Activated effector memory CD4-positive, alpha-beta T cell treated with anti-CD3 and anti-CD28 coated beads, Interleukin-2, amount 50 U/mL, for 16 hours (primary cell): ENCODE results near the gene JUP.

ENCODE experiments used
- DNase-seq: peaks from one replicate; pipeline ENCODE4 v3.0.0-alpha.2; 2020

Gene JUP

DNA sequence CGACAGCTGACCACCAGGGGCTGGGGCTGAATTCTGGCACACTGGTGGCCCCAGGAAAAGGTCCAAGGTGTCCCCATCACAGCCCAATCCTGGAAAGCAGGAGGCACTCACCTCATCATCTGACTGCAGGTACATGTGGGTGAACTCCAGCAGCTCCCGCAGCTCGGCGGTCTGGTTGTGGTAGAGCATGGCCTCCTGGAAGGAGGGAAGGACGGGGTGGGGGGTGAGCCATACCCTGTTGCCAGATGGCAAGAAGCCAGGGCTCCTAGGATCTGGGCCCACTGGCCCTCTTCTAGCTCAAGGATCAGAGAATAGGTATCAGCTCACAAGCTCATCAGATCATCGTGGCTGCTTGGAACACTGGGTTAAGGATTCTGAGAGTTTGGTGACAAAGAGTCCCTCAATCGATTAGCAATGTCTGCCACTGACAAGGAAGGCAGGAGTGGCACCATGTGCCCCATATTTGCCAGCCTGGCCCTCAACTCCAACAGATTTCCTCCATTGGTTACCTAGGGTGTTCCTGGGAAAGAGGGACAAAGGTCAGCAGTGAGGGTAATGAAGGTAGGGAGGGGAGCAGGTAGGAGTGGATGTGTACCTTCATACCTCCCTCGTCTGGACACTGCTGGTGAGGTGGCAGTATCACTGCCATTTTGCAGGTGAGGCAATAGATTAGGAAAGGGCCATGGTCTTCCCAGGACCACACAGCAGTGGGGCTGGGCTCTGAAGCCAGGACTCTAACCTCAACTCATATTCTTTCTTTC, 20.4 kb upstream of the JUP start:
- no peak for DNase-seq

- no peak for DNase-seq
Observed at GRCh38 chr17:41803049-41804020, 16.8 kb upstream of the JUP start.

DNA sequence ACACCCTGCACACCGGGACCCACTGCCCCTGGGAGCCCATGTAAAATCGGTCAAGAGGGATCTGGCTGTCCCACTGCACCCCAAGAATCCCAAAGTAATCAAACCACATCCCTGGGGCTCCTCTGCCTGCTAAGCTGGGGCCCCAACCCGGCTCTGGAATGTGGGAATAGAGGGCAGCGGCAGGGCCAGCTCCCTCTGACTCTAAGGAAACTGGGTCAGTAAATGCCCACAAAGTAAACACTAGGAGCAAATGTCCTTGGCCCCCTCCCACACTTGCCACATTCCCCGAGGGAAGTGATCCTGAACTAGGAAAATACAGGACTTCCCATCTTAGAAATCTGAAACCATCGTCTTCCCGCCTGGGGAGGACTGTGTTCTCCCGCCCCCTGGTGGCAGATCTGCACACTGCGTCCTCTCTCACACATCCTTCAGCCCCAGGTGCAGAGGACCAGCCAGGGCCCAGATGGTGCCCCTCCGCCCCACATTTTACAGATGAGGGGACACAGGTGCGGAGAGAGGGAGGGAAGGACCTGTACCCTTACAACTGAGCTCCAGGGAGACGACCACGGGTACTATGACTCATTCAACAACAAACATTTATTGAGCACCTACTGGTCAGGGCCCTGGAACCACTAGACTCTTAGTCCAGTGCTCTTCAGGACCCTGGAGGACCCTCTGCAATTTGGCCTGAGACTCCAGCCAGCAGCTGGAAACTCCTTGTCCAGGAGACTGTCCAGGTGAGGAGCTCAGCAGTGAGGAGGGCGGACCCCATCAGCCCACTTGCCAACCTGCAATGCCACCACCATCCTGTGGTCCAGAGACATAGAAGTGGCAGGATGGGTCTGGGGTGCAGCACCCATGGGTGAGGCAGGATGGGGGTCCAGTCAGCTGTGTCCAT, 15.1 kb upstream of the JUP start:
- peak; percentile 90 for DNase-seq

- DNase-seq = no peak
Observed at GRCh38 chr17:41800601-41801373, 14.3 kb upstream of the JUP start.

- no peak for DNase-seq
Observed at GRCh38 chr17:41799366-41799765, 12.9 kb upstream of the JUP start.

- DNase-seq = no peak
Observed at GRCh38 chr17:41797377-41797776, 10.9 kb upstream of the JUP start.

GRCh38 chr17:41796121-41796895, 9.8 kb upstream of the JUP start:
- no peak for DNase-seq

DNA sequence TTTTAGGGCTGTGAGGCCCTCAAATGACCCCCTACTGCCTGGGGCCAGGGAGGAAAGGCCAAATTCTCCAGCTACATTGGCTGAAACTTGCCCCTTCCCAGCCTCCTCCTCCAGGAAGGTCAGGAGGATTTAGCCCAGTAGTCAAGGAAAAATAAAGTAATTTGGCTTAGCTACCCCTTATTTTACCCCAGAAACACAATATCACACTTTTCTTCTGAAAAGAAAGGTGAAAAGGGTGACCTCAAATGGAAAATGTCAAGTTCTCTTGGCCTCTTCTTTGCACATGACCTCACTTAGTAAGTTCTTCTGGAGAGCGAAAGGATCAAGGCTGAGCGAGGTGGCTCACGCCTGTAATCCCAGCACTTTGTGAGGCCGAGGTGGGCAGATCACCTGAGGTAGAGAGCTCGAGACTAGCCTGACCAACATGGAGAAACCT, 8.0 kb upstream of the JUP start:
- DNase-seq = no peak

- DNase-seq = no peak
Observed at GRCh38 chr17:41793784-41794539, 7.5 kb upstream of the JUP start.

- no peak for DNase-seq
Observed at GRCh38 chr17:41792845-41793783, 6.6 kb upstream of the JUP start.

- DNase-seq = no peak
Observed at GRCh38 chr17:41787021-41787418, 509 bp upstream of the JUP start.

- DNase-seq = no peak
Observed at GRCh38 chr17:41785859-41786226, 668 bp downstream of the JUP start.

- DNase-seq = no peak
Observed at GRCh38 chr17:41785091-41785858, 1.2 kb downstream of the JUP start.

- DNase-seq = no peak
Observed at GRCh38 chr17:41784207-41784744, 2.2 kb downstream of the JUP start.

- DNase-seq = no peak
Observed at GRCh38 chr17:41782142-41782541, 4.4 kb downstream of the JUP start.

DNA sequence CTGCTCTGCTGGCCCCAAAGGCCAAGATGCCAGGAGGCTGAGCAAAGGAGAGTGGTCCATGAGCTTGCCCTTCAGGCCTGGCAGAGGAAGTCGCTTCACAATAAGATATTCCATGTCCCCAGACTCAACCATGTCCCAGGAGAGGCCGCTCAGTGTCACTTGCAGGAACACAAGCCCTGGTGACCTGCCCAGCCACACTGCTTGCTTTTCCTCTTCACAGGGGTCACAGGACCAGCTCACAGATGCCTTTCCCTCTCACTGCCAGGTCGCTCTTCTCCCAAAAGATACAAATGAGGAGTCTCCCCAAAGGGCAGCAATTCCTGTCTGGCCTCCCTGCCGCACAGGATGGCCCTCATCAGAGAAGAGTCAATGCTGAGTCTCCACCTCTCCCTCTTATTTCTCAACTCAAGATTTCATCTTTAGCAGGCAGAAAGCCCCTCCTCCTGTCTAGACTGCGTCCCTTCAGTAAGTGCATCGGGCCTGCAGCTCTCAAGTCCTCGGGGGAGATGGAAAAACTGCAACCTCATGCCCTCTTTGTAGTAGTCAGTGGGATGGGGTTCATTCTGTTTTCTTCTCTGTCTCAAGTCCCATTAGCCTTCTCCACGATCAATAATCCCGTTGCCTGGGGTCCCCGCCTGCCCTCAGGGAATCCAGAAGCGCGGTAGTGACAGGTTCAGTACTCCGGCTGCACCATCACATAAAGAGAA, 5.0 kb downstream of the JUP start:
- no peak for DNase-seq

DNA sequence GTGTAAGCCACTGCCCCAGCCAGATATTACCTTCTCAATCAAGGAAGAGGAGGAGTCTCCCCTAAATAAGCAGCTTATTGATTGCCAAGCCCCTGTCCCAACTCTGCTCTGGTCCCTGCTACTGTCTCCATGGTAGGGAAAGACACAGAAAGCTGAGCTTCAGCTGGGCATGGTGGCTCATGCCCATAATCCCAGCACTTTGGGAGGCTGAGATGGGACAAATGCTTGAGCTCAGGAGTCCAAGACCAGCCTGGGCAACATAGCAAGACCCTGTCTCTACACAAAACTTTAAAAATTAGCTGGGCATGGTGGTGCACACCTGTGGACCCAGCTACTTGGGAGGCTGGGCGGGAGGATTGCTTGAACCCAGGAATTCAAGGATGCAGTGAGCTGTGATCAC, 6.6 kb downstream of the JUP start:
- no peak for DNase-seq
